ENCODE data around the gene VSX1. TPM values are rescaled to one million over a fixed set of nuclear protein-coding genes. Genes with fewer than 3 reads are reported as not detected.

The VSX1 gene
- total and polyA plus RNA-seq, 2 of the 4 experiments (the other 2 are of a cell fraction) = not detected

GRCh38 chr20:25040438-25040831 is 41.5 kb downstream of the VSX1 start:
- H3K27ac ChIP-seq (ENCODE audit: insufficient read depth, low read length) = peak overlapping the region; percentile 46; the same call in 1 of the 2 replicates
- H4K8ac ChIP-seq (ENCODE audit: low read depth in 2 of 2, low read length in 2 of 2) = no peak overlapping the region
- BruUV-seq (replicated peaks) = no TSS peak

More at GRCh38 chr20:25040438-25040831, 41.5 kb downstream of the VSX1 start:
- dilution Hi-C loops (cut with HindIII; ENCODE audit: low sequenced_read_pairs, unreplicated experiment) (no loop called here), intact Hi-C loops (cut with micrococcal nuclease) (loop anchor here (2.0 kb wide), 1 partner anchor 40 kb away; no protein-coding TSS in a partner anchor), in situ Hi-C loops (cut with MboI; ENCODE audit: low sequenced_read_pairs) (no loop called here)
- H3K23ac ChIP-seq (ENCODE audit: low read depth, low read length) = no peak overlapping the region
- H4K20me1 ChIP-seq (ENCODE audit: insufficient read depth, low read length) = no peaks in the 10 kb centered on the region; the same call in 1 of the 2 replicates
- H2AK5ac ChIP-seq (ENCODE audit: low read depth, low read length) = no peak overlapping the region
- H3K4ac ChIP-seq (ENCODE audit: low read depth, low read length) = no peak overlapping the region
- H2AK9ac ChIP-seq (replicated peaks; ENCODE audit: low read depth, low read length, poor library complexity) = no peak overlapping the region
- H3K18ac ChIP-seq (ENCODE audit: low read depth, low read length) = no peak overlapping the region; the same call in 1 of the 2 replicates
- no peaks in the 10 kb centered on the region for H3K36me3 ChIP-seq (ENCODE audit: control insufficient read depth, insufficient read depth, low read length)
- ChIA-PET CTCF (no interaction called here), POLR2A (ENCODE audit: unreplicated experiment) (no interaction called here)
- H3K14ac ChIP-seq (replicated peaks; ENCODE audit: low read depth, low read length) = no peak overlapping the region
- no peaks in the 10 kb centered on the region for H3K9me3 ChIP-seq (ENCODE audit: control insufficient read depth, insufficient read depth, low read length)
- no peak overlapping the region for H2AFZ ChIP-seq (replicated peaks; ENCODE audit: low read length, poor library complexity)
- no peak overlapping the region for H2BK5ac ChIP-seq (ENCODE audit: low read depth, low read length, poor library complexity, severe bottlenecking)
- H3K27me3 ChIP-seq (ENCODE audit: control insufficient read depth, insufficient read depth, low read length) = peaks cover 12% of the 10 kb centered on the region
- 0% methylated on average over 4 of the region's 6 CpGs; no CpG with 5 or more reads in 1 of the 2 experiments for WGBS, 2 experiments (ENCODE audit: extremely low coverage in 2 of 2, insufficient read length in 1 of 2)
- ATAC-seq (ENCODE audit: low read depth) (peak; percentile 86), DNase-seq (peak; percentile 78)
- no peak overlapping the region for H2BK20ac ChIP-seq (ENCODE audit: low read depth, low read length)
- H4K91ac ChIP-seq (ENCODE audit: insufficient read depth, low read depth, low read length) = no peak overlapping the region
- no peak overlapping the region for H3K4me3 ChIP-seq (ENCODE audit: insufficient read depth, low read depth, low read length)
- H2BK15ac ChIP-seq (ENCODE audit: low read depth, low read length) = no peak overlapping the region
- no peak overlapping the region for H3K9ac ChIP-seq (ENCODE audit: low read depth, low read length)
- no peak overlapping the region for H4K5ac ChIP-seq (ENCODE audit: low read depth, low read length)
- H3K4me2 ChIP-seq (ENCODE audit: low read depth, low read length) = peak overlapping the region; percentile 1; the same call in 1 of the 2 replicates
- H2BK120ac ChIP-seq (ENCODE audit: low read depth, low read length) = no peak overlapping the region
- TF ChIP-seq RAD21 (IDR thresholded peaks at IDR 0.05; ENCODE audit: low read length) = no peak
- TF ChIP-seq MAFK (IDR thresholded peaks at IDR 0.05; ENCODE audit: low read depth, low read length) = no peak
- TF ChIP-seq BHLHE40 (IDR thresholded peaks at IDR 0.05; ENCODE audit: low read depth, low read length) = no peak
- no peak for TF ChIP-seq RCOR1 (IDR thresholded peaks at IDR 0.05; ENCODE audit: insufficient replicate concordance, low read length)
- TF ChIP-seq, protein P1, sequence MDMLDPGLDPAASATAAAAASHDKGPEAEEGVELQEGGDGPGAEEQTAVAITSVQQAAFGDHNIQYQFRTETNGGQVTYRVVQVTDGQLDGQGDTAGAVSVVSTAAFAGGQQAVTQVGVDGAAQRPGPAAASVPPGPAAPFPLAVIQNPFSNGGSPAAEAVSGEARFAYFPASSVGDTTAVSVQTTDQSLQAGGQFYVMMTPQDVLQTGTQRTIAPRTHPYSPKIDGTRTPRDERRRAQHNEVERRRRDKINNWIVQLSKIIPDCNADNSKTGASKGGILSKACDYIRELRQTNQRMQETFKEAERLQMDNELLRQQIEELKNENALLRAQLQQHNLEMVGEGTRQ (IDR thresholded peaks at IDR 0.05; ENCODE audit: low read depth, low read length) = no peak
- TF ChIP-seq CHD1 (IDR thresholded peaks at IDR 0.05; ENCODE audit: low read depth, low read length) = no peak
- no peak for TF ChIP-seq ELK1 (IDR thresholded peaks at IDR 0.05; ENCODE audit: borderline replicate concordance, low read depth, low read length)
- TF ChIP-seq SMC3 (IDR thresholded peaks at IDR 0.05; ENCODE audit: low read depth, low read length) = no peak
- no peak for TF ChIP-seq MXI1 (IDR thresholded peaks at IDR 0.05; ENCODE audit: borderline replicate concordance, low read depth, low read length)
- no peak for TF ChIP-seq RFX5 (IDR thresholded peaks at IDR 0.05; ENCODE audit: low read depth, low read length)
- no peak for TF ChIP-seq CEBPB (IDR thresholded peaks at IDR 0.05; ENCODE audit: low read depth, low read length)
- H3K4me1 ChIP-seq (ENCODE audit: control insufficient read depth, insufficient read depth, low read length) = peaks cover 7% of the 10 kb centered on the region; the same call in 1 of the 2 replicates
- peaks cover 3% of the 10 kb centered on the region; the same call in 1 of the 2 replicates for H3K9me1 ChIP-seq (ENCODE audit: insufficient read depth, low read length)
- no peak overlapping the region for H3K56ac ChIP-seq (ENCODE audit: extremely low read depth, insufficient read depth, low read length)
- no peaks in the 10 kb centered on the region for H3K79me1 ChIP-seq (ENCODE audit: low read depth in 1 of 2, low read length in 2 of 2)

Data from IMR-90 (cell line).